Ureter (tissue), 1 donor: ENCODE measurements around the gene CTNNBIP1. TPM values are rescaled to one million over a fixed set of nuclear protein-coding genes. Genes with fewer than 3 reads are reported as not detected.

ENCODE experiments used
- DNase-seq: peaks from one replicate; pipeline ENCODE4 v3.0.0-alpha.2; 2020; ENCODE audit warnings: low spot score
- total RNA-seq: library from RNA; stranded (reverse); gene quantifications from one replicate; pipeline ENCODE4 v1.2.4, GENCODE V29; 2023
- donor health status: DM: yes; HTN: yes; CAD: no.

CTNNBIP1 gene
- total RNA-seq, 1 donor from 2014 or later, result 28.4 TPM

- no peak for DNase-seq
Observed at GRCh38 chr1:9904596-9904995, 5.5 kb downstream of the CTNNBIP1 start.

DNA sequence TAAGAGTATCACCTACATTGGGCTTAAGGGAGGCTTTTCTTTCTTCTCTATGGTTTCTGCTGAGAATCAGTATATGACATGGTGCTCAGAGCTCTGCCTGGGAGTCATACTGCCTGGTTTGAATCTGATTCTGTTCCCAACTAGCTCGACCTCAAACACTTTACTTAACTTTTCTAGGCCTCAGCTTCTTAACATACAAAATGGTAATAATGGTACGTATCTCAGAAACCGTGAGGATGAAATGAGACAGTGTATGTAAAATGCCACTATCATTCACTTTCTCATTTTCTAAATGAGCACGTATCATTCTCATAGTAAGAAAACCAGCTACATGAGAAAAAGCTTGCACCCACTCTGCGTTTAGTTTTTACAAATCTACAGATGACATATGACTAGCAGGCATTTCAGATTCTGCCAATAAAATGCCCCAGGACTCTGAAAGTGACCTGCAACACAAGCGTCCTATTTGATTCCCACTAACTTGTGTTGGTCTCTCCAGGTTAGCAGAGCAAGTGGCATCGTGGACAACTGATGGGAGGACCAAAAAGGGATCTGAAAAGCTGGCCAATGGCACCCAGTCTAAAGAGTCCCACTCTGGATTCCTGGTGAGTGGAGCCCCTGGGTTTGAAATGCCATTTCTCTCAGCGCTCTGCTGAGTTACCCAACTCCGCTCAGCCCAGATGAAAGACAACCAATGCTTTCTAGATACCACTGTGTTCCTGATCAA, 6.1 kb downstream of the CTNNBIP1 start:
- DNase-seq, result no peak

DNA sequence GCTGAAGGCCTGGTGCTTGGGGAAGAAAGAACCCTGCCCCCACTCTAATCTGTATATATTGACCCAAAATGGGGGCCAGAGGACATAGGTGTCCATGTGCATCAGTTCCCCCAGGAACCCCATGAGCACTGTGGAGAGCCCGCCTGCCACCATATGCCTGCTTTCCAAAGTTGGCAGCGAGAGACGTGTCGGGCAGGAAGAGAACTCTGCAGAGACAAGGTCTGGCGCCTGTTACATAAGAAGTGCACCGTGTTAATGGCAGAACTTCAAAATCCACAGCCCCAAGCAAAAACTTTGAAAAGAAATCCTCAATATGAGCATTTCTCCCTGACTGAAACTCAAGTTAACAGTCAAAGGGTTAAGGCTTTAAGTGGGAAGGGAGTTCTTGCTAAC, 8.0 kb downstream of the CTNNBIP1 start:
- no peak for DNase-seq

GRCh38 chr1:9901148-9902059, 8.7 kb downstream of the CTNNBIP1 start:
- DNase-seq, result no peak

- peak; percentile 72 for DNase-seq
Observed at GRCh38 chr1:9900142-9901043, 9.7 kb downstream of the CTNNBIP1 start.

DNA sequence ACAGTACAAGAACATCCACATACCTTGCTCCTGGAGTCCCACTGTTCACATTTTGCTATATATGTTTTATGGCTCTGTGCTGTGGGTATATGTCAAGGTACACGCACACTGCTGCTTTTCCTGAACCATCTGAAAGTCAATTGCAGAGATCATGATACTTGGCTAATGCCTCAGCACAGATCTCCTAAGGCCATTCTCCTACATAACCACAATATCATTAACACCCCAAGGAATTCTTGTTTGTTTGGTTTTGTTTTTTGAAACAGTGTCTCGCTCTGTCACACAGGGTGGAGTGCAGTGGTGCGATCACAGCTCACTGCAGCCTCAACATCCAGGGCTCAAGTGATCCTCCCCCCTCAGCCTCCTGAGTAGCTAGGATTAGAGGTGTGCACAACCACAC, 16.0 kb downstream of the CTNNBIP1 start:
- DNase-seq, result no peak

DNA sequence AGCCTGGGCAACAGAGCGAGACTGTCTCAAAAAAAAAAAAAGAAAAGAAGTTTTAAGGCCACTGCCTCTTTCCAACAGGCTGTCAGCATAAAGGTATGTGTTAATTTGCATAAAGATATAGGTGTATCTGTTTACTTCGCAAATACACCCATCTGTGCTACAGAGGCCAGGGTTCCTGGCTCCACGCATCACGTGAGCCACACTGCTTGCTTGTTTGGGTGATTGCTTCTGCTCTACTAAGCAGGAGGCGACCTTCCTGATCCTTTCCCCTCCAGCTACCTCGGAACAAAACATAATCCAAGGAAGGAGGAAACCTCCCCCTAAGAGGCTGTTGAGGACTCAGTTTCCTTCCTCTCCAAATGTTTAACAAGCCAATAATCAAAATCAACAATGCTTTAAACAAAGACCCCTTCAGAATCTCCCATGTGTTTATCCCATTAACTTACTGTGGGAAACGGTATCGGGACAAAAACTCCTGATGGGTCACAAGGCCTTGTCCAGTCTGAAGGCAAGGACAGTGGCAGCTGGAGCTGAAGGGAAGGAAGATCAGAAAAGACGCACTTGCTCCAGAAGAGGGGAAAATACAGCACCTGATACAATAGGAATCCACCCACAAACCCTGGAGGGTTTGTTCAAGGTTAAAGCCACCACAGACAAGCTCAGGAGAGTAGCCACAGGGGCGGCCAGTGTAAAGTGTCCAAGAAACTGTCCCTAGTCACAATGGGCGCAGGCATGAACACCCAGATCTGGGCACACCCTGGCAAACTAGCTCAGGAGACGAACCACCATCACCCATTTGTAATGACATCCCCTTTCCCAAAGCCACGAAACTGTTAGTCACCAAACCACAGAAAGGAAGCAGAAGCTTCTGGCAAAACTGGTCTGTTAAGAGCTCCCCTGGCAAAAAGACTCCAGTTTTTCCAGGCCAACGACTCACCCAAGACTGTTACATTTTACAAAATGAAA, 17.2 kb downstream of the CTNNBIP1 start:
- no peak for DNase-seq

DNA sequence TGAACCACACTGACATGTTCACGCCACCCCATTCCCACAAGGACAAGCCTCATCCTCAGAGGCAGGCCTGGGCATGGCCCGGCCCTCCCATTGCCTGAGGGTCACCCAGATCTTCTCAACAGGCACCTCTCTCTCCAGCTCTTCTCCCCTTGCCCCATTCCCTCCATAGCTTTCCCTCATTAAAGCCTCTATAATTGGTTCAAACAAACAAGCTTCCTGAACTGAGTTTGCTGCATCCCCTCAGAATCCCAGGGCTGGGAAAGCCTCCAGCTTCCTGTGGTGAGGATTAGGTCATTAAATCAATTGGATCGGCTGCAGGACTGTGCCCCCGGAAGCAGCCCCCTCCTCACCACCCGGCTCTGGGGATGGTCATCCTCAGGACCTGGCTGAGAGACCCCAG, 18.9 kb downstream of the CTNNBIP1 start:
- DNase-seq, result no peak

DNA sequence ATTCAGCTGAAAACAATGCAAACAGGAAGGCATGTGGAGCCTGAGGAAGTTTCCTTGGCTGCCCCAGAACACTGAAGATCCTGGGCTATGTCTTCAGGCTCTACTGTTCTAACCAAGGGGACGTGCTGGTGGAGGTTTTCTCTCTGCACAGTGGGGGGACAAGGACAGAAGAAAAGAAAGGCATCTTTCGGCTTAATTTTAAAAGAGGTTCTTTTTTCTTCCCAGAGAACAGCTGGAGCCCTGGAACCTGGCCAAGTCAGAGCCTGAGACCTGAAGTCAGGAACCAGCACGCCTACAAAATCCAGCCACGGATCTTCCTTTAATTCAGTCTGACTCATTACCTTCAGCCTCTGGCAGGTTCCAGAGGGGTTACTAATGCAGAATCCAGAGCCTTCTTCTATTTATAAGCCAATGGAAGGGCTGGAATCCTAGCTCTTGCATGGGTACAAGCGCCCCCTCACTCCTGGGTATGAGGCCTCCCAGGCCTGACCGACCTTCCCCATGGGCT, 19.8 kb downstream of the CTNNBIP1 start:
- DNase-seq, result peak; percentile 66

GRCh38 chr1:9889411-9889810, 20.7 kb downstream of the CTNNBIP1 start:
- DNase-seq, result no peak

DNA sequence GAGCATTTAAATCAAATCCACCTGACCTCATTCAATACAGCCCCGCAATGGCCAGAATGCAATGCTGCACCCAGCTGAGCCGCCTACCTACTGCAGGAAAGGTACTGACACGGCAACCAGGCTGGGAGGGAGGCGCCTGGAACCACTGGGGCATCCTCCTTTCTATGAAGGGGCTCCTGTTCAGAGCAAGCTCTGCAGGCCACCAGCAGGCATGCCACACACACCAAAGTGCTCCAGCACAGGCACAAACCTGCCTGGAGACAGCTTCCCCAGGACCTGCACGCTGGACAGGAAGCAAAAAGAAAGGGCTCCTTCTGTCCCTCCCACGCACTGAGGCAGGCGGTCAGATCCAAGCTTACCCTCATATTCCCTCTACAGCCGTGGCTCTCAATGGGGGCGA, 21.2 kb downstream of the CTNNBIP1 start:
- DNase-seq, result no peak

GRCh38 chr1:9887070-9887469, 23.0 kb downstream of the CTNNBIP1 start:
- DNase-seq, result no peak

DNA sequence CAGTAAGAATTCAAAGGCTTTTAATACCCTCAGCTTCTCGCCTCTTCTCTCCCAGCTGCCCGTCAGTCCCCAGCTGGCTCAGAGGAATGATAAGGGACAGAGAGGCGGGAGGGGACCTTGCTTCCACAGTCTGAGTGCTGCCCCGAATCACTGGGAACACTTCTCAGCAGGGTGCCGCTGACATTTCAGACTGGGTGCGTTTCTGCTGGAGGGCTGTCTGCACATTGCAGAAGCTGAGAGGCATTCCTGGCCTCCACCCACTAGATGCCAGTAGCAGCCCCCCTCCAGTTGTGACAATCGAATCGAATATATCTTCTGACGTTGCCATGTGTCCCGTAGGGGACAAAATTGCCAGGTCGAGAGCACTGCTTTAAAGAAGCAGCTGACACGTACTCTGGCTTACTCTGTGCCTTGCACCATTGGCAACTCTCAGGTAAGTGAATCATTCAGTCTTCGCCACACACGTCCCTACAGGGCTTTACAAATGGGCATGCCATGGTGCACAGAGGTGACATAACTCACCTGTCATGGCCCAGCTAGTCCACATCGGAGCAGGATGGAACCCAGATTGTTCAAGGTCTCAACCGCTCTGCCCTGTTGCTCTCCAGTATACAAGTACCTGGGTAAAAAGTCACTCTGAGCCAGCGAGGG, 23.9 kb downstream of the CTNNBIP1 start:
- DNase-seq, result no peak

GRCh38 chr1:9884805-9885204, 25.3 kb downstream of the CTNNBIP1 start:
- DNase-seq, result no peak

DNA sequence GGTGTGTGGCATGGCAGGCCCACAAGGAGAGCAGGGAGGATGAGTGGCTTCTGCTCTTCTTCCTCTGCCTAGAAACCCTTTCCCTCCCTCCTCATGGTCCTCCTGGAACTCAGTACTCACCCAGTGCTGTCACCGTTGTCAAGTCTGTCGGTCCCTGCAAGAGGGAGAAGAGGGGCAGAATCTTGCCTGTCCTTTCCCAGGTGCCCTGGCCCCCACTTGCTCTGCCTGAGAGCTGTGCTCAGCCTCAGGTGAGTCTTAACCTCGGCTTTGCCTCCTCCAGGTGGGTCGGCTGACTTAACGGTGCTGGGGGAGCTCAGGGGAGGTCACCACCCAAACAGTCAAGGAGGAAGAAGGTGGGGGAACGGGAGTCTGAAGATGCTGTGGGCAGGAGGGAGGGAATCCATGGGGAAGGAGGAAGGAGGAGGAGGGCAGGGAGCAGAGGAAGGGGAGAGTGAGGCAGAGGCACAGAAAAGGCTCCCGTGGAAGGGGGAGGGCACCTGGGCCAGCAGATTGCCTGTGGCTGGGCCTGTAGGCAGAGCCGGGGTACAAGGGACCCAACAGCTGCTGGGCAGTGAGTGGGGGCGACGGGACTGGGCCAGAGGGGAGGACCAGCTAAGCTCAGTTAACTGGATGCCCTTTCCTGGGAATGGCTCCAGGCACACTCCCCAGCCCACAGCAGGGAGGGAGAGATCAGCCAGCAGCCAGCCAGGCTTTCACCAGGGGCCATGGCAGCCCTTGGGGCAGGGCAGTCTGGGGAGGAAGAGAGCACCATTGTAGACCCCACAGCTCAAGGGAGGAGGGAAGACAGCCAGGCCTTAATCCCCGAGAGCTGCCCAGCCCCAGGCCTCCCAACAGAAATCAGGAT, 26.3 kb downstream of the CTNNBIP1 start:
- no peak for DNase-seq

- DNase-seq, result no peak
Observed at GRCh38 chr1:9882945-9883303, 27.1 kb downstream of the CTNNBIP1 start.

DNA sequence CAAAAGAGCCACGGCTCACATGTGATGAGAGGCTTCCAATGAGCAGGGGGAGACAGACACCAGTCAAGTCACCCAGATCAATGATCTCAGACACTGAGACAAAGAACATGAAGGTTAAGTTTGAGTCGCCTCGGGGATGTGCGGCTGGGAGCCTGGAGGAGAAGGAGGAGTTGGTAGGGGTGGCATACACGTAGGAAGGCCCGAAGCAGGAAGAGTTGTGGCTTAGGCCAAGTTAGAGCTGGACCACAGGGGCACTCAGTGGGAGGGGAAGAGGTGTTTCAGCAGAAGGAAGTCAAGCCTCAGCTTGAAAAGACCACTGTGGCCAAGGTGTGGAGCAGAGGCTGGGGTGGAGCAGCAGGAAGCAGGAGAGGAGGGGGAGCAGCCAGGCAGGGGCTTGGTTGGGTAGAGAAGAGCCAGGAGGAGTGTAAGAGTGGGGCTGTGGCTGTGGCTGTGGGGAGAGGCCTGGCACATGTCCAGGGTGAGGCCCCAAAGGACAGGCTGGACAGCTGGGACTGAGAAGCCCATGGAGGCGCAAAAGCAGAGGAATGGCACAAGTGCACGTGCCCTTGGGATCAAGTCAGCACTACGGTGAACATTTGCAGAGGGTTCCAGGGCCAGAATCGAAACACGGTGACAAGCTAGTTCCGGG, 27.6 kb downstream of the CTNNBIP1 start:
- DNase-seq, result no peak

DNA sequence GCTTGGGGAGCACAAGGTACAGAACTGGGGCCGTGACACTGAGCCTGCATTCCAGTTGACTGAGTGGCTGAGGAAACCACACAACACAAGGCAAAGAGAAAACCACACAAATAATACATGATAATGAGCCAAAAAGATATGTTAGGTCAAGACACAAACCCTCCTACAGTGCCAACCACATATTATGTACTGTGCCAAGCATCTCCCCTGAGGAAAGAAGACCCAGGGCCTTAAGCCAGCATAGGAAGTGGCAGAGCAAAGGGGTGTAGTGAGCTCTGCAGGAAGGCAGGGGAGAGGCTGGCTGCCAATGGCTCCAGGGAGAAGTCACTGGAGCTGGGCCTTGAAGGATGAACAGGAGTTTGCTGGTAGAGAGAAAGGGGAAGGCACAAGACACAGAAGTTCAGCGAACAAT, 28.2 kb downstream of the CTNNBIP1 start:
- no peak for DNase-seq

GRCh38 chr1:9878404-9878803, 31.7 kb downstream of the CTNNBIP1 start:
- no peak for DNase-seq
